PC-9 (cell line): ENCODE measurements around the gene SLC1A2.

Experiments used
- CTCF ChIP-seq: fragments of 200-600 bp; sonication (generic); conservative IDR thresholded peaks from 2 replicates; pipeline ENCODE4 v1.6.1; 2017; ENCODE audit warnings: mixed run types, antibody characterized with exemption, mild to moderate bottlenecking, moderate library complexity
- EZH2 ChIP-seq: fragments of 200-600 bp; sonication (generic); IDR thresholded peaks from 2 replicates; pipeline ENCODE4 v1.8.0; 2017; ENCODE audit warnings: antibody characterized with exemption, low read depth

- no peak for TF ChIP-seq CTCF
- no peak for TF ChIP-seq EZH2
Measured at GRCh38 chr11:35365395-35365794, 54.0 kb downstream of the SLC1A2 start.
